HPDE6-E6E7 (cell line): ENCODE results near the gene PRDM11.

Source experiments
- DNase-seq: peaks from one replicate; pipeline ENCODE4 v3.0.0; 2011; ENCODE audit warnings: missing footprints; ENCODE audit errors: extremely low spot score

The PRDM11 gene

GRCh38 chr11:45157247-45158209 is 11.1 kb downstream of the PRDM11 start:
- DNase-seq = no peak

- peak; percentile 61 for DNase-seq
Observed at GRCh38 chr11:45158210-45158731, 11.8 kb downstream of the PRDM11 start.

GRCh38 chr11:45158891-45159605 is 12.6 kb downstream of the PRDM11 start:
- DNase-seq = no peak

- DNase-seq = no peak
Observed at GRCh38 chr11:45159781-45160365, 13.4 kb downstream of the PRDM11 start.

- DNase-seq = no peak
Observed at GRCh38 chr11:45161252-45162063, 15.0 kb downstream of the PRDM11 start.

- DNase-seq = no peak
Observed at GRCh38 chr11:45162064-45162375, 15.6 kb downstream of the PRDM11 start.

- DNase-seq = no peak
Observed at GRCh38 chr11:45162916-45163879, 16.8 kb downstream of the PRDM11 start.

GRCh38 chr11:45163956-45164575 is 17.6 kb downstream of the PRDM11 start:
- no peak for DNase-seq

- DNase-seq = no peak
Observed at GRCh38 chr11:45165386-45165785, 18.9 kb downstream of the PRDM11 start.

- DNase-seq = no peak
Observed at GRCh38 chr11:45165806-45166603, 19.6 kb downstream of the PRDM11 start.

- DNase-seq = no peak
Observed at GRCh38 chr11:45166604-45166897, 20.1 kb downstream of the PRDM11 start.

- no peak for DNase-seq
Observed at GRCh38 chr11:45167283-45167682, 20.8 kb downstream of the PRDM11 start.

GRCh38 chr11:45168366-45169130 is 22.1 kb downstream of the PRDM11 start:
- no peak for DNase-seq

GRCh38 chr11:45169310-45170072 is 23.1 kb downstream of the PRDM11 start:
- DNase-seq = no peak

GRCh38 chr11:45170484-45170883 is 24.0 kb downstream of the PRDM11 start:
- DNase-seq = no peak

GRCh38 chr11:45171550-45171949 is 25.1 kb downstream of the PRDM11 start:
- no peak for DNase-seq

GRCh38 chr11:45173064-45173463 is 26.6 kb downstream of the PRDM11 start:
- DNase-seq = no peak
